Uterus (tissue), 2 donors: ENCODE results near the gene ANKRD30B.
"Not testable (repeated sequence)": the region's sequence is repeated elsewhere in the genome, so short reads cannot be mapped to it uniquely, and the experiment has no call there.

ENCODE experiments used
- POLR2A ChIP-seq, 2 donors: fragments of 450-650 bp; IDR thresholded peaks; one replicate each; pipeline ENCODE4 v1.6.1; 2016; ENCODE audit warnings: antibody characterized with exemption in 2 of 2, mild to moderate bottlenecking in 1 of 2, moderate library complexity in 1 of 2
- TF ChIP-seq, protein P1 (sequence below), 4 experiments: fragments of 200-600 bp in 2 of 4; fragments of 450-650 bp in 2 of 4; sonication (generic) in 2 of 4; IDR thresholded peaks; one replicate each; pipeline ENCODE4 v1.5.1; 2016 to 2019; ENCODE audit warnings: antibody characterized with exemption in 4 of 4, mild to moderate bottlenecking in 2 of 4, moderate library complexity in 1 of 4

DNA sequence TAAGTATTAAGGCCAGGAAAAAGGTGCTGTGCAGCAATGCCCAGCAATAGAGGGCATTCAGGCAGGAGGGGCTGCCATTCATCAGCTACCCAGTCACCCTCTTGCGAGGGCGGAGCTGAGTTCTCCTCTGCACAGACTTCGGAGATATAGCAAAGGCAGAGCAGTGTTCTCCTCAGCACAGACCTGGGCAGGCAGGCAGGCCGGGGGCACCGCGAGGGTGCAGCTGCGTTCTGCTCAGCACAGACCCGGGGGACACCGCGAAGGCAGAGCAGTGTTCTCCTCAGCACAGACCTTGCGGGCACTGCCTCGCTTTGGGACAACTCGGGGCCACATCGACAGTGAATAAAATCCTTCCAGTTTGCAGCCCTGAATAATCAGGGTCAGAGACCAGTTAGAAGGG is 130.9 kb downstream of the ANKRD30B start:
- TF ChIP-seq, protein P1, sequence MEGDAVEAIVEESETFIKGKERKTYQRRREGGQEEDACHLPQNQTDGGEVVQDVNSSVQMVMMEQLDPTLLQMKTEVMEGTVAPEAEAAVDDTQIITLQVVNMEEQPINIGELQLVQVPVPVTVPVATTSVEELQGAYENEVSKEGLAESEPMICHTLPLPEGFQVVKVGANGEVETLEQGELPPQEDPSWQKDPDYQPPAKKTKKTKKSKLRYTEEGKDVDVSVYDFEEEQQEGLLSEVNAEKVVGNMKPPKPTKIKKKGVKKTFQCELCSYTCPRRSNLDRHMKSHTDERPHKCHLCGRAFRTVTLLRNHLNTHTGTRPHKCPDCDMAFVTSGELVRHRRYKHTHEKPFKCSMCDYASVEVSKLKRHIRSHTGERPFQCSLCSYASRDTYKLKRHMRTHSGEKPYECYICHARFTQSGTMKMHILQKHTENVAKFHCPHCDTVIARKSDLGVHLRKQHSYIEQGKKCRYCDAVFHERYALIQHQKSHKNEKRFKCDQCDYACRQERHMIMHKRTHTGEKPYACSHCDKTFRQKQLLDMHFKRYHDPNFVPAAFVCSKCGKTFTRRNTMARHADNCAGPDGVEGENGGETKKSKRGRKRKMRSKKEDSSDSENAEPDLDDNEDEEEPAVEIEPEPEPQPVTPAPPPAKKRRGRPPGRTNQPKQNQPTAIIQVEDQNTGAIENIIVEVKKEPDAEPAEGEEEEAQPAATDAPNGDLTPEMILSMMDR (IDR thresholded peaks at IDR 0.05): not testable (repeated sequence)
- TF ChIP-seq POLR2A (IDR thresholded peaks at IDR 0.05): not testable (repeated sequence)
